ENCODE results near the gene HPS3. TPM values are rescaled to one million over a fixed set of nuclear protein-coding genes. Genes with fewer than 3 reads are reported as not detected.
A peak's percentile ranks its signal among the peaks of the same experiment; 100 is the strongest.

The HPS3 gene
- total RNA-seq, 2 experiments from 2014 or later = 11.5 to 13.5 TPM

DNA sequence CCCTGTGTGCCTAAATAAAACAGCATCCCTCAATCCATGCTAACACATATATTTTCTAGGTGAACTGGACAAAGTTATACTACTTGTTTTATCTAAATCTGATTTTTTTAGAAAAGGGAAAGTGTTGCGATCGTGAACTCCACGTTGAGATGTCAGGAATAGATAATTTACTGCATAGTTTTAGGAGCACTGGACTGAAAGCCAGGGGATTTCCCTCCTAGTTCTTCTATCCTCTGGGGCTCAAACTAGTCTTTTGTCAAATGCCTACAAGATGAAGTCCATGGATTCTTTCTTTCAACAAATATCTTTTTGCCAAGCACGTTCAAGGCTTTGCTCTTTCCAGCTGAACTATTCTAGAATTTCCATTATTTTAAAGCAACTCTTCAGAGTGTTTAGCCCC is 617 bp upstream of the HPS3 start:
- CTCF ChIA-PET = interaction anchor here (4.4 kb wide), 1 partner anchor 8 kb away, joined by 30 read pairs; no protein-coding TSS in a partner anchor
- Mint-ChIP-seq H3K4me3 (peak overlapping the region; percentile 82), H3K36me3 (ENCODE audit: low read depth) (peaks cover 2% of the 10 kb centered on the region), H3K9me3 (no peaks in the 10 kb centered on the region), H3K27me3 (ENCODE audit: low read depth) (peaks cover 4% of the 10 kb centered on the region), H3K27ac (peak overlapping the region; percentile 9), H3K4me1 (ENCODE audit: low read depth) (peaks cover 29% of the 10 kb centered on the region)
- intact Hi-C loops (cut with micrococcal nuclease) = loop anchor here (1.0 to 5.0 kb wide), 6 partner anchors 43 to 683 kb away; partner anchors contain the start of genes COMMD2, GYG1 and HLTF
- no peak for DNase-seq

DNA sequence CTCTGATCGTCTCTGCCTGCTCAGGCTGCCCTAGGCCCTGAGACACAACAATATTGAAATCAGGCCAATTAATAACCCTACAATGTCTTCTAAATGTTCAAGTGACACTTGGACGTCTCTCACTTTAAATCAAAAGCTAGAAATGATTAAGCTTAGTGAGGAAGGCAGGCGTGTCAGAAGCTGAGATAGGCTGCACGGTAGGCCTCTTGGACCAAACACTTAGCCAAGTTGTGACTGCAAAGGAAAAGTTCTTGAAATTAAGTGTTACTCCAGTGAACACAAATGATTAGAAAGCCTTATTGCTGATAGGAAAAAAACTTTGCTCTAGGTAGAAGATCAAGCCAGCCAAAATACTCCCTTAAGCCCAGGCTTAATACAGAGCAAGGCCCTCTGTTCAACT is 2.2 kb downstream of the HPS3 start:
- Mint-ChIP-seq H3K36me3 (ENCODE audit: low read depth) (peaks cover 2% of the 10 kb centered on the region), H3K9me3 (no peaks in the 10 kb centered on the region), H3K4me3 (peak overlapping the region; percentile 10), H3K27me3 (ENCODE audit: low read depth) (no peaks in the 10 kb centered on the region), H3K4me1 (ENCODE audit: low read depth) (peaks cover 29% of the 10 kb centered on the region), H3K27ac (no peak overlapping the region)
- DNase-seq = no peak
- CTCF ChIA-PET = interaction anchor here (1.4 to 4.4 kb wide), 2 partner anchors 11 to 176 kb away, joined by 3 to 30 read pairs; no protein-coding TSS in a partner anchor
- intact Hi-C loops (cut with micrococcal nuclease) = no loop called here

- DNase-seq = no peak
- CTCF ChIA-PET = interaction anchor here (0.7 to 0.9 kb wide), 2 partner anchors 9 to 200 kb away, joined by 3 read pairs; no protein-coding TSS in a partner anchor
- H3K4me3 Mint-ChIP-seq = no peak overlapping the region
- intact Hi-C loops (cut with micrococcal nuclease) = no loop called here
- no peaks in the 10 kb centered on the region for H3K27me3 Mint-ChIP-seq (ENCODE audit: low read depth)
- H3K9me3 Mint-ChIP-seq = no peaks in the 10 kb centered on the region
- H3K36me3 Mint-ChIP-seq (ENCODE audit: low read depth) = peaks cover 2% of the 10 kb centered on the region
- H3K27ac Mint-ChIP-seq = no peak overlapping the region
- H3K4me1 Mint-ChIP-seq (ENCODE audit: low read depth) = peaks cover 27% of the 10 kb centered on the region
These were observed 5.1 kb downstream of the HPS3 start for GRCh38 chr3:149134575-149134974.

DNA sequence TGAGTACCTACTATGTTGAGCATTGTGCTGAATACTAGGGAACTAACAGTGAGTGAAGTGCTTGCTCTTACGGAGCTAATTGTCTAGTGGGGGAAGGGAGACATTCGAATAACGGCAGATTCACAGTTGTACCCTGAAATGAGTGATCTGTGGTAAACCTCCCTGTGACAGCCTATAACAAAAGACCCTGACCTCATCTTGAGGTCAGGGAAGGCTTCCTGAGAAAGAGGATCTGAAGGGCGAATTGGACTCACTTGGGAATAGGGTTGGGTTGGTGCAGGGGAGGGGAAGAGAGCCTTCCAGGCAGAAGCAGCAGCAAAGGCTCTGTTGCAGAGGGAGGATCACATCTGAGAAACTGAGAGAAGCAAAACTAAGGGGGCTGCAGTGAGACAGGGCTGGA is 13.2 kb downstream of the HPS3 start:
- H3K9me3 Mint-ChIP-seq = no peaks in the 10 kb centered on the region
- CTCF ChIA-PET = interaction anchor here (1.6 kb wide), 1 partner anchor 23 kb away, joined by 3 read pairs; no protein-coding TSS in a partner anchor
- intact Hi-C loops (cut with micrococcal nuclease) = no loop called here
- H3K27me3 Mint-ChIP-seq (ENCODE audit: low read depth) = no peaks in the 10 kb centered on the region
- no peak overlapping the region for H3K27ac Mint-ChIP-seq
- peaks cover 9% of the 10 kb centered on the region for H3K36me3 Mint-ChIP-seq (ENCODE audit: low read depth)
- no peaks in the 10 kb centered on the region for H3K4me1 Mint-ChIP-seq (ENCODE audit: low read depth)
- DNase-seq = no peak
- H3K4me3 Mint-ChIP-seq = no peak overlapping the region

GRCh38 chr3:149145356-149145755 is 15.9 kb downstream of the HPS3 start:
- H3K4me1 Mint-ChIP-seq (ENCODE audit: low read depth) = no peaks in the 10 kb centered on the region
- no peak for DNase-seq
- CTCF ChIA-PET = no interaction called here
- H3K27me3 Mint-ChIP-seq (ENCODE audit: low read depth) = no peaks in the 10 kb centered on the region
- no peak overlapping the region for H3K4me3 Mint-ChIP-seq
- intact Hi-C loops (cut with micrococcal nuclease) = no loop called here
- H3K36me3 Mint-ChIP-seq (ENCODE audit: low read depth) = peaks cover 16% of the 10 kb centered on the region
- H3K9me3 Mint-ChIP-seq = no peaks in the 10 kb centered on the region
- no peak overlapping the region for H3K27ac Mint-ChIP-seq

- CTCF ChIA-PET = interaction anchor here (1.6 kb wide), 1 partner anchor 26 kb away, joined by 4 read pairs; no protein-coding TSS in a partner anchor
- intact Hi-C loops (cut with micrococcal nuclease) = no loop called here
- H3K4me1 Mint-ChIP-seq (ENCODE audit: low read depth) = no peaks in the 10 kb centered on the region
- peaks cover 16% of the 10 kb centered on the region for H3K36me3 Mint-ChIP-seq (ENCODE audit: low read depth)
- H3K27ac Mint-ChIP-seq = no peak overlapping the region
- H3K4me3 Mint-ChIP-seq = no peak overlapping the region
- H3K27me3 Mint-ChIP-seq (ENCODE audit: low read depth) = no peaks in the 10 kb centered on the region
- H3K9me3 Mint-ChIP-seq = no peaks in the 10 kb centered on the region
- no peak for DNase-seq
These were observed 16.5 kb downstream of the HPS3 start for GRCh38 chr3:149145974-149146373.

DNA sequence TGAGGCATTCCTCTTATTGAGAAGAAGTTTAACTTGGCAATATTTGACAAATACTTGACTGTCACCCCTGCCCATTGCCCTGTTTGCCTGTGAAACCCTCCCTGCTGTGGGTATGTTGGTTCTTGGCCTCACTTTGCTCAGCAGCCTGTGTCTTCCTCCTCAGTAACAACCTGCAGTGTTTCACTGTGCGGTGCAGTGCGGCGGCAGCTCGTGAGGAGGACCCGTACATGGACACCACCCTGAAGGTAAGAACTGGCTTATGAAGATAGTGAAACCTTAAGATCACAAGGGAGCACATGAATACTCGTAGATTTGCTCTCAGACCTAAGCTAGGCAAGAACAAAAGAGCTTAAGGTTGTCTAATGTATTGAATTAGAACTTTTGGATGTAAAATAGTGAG is 21.0 kb downstream of the HPS3 start:
- intact Hi-C loops (cut with micrococcal nuclease) = loop anchor here (2.0 kb wide), 1 partner anchor 14 kb away; no protein-coding TSS in a partner anchor
- Mint-ChIP-seq H3K36me3 (ENCODE audit: low read depth) (peaks cover 20% of the 10 kb centered on the region), H3K4me1 (ENCODE audit: low read depth) (peaks cover 5% of the 10 kb centered on the region), H3K27me3 (ENCODE audit: low read depth) (no peaks in the 10 kb centered on the region), H3K4me3 (no peak overlapping the region), H3K9me3 (no peaks in the 10 kb centered on the region), H3K27ac (no peak overlapping the region)
- CTCF ChIA-PET = interaction anchor here (0.6 kb wide), 2 partner anchors 31 to 124 kb away, joined by 3 to 5 read pairs; no protein-coding TSS in a partner anchor
- no peak for DNase-seq

DNA sequence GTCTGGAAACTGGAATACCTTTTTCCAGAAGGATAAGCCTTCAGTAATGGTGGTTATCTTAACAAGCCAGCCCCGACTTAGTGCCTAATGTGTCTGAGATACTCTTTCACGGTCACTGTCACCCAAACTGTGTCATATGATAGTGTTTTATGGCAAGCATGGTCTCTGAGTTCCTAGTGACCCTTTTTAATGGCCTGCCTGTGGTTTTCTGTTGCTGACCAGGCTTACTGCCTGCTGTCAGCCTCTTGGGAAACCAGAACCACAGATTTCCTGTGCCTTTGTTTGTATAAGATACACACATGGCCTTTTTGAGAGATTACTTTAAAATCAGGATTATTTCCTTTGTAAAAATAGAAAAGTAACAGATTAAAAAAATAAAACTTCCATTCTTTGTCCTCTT is 22.4 kb downstream of the HPS3 start:
- Mint-ChIP-seq H3K27me3 (ENCODE audit: low read depth) (no peaks in the 10 kb centered on the region), H3K36me3 (ENCODE audit: low read depth) (peaks cover 22% of the 10 kb centered on the region), H3K9me3 (no peaks in the 10 kb centered on the region), H3K27ac (no peak overlapping the region), H3K4me1 (ENCODE audit: low read depth) (peaks cover 5% of the 10 kb centered on the region), H3K4me3 (no peak overlapping the region)
- intact Hi-C loops (cut with micrococcal nuclease) = loop anchor here (2.0 kb wide), 1 partner anchor 15 kb away; no protein-coding TSS in a partner anchor
- no peak for DNase-seq
- CTCF ChIA-PET = interaction anchor here (0.9 kb wide), 1 partner anchor 21 kb away, joined by 3 read pairs; no protein-coding TSS in a partner anchor

GRCh38 chr3:149152420-149152819 is 23.0 kb downstream of the HPS3 start:
- H3K36me3 Mint-ChIP-seq (ENCODE audit: low read depth) = peaks cover 22% of the 10 kb centered on the region
- H3K4me3 Mint-ChIP-seq = no peak overlapping the region
- intact Hi-C loops (cut with micrococcal nuclease) = no loop called here
- peaks cover 5% of the 10 kb centered on the region for H3K4me1 Mint-ChIP-seq (ENCODE audit: low read depth)
- CTCF ChIA-PET = no interaction called here
- peak; percentile 21 for DNase-seq
- no peaks in the 10 kb centered on the region for H3K9me3 Mint-ChIP-seq
- H3K27me3 Mint-ChIP-seq (ENCODE audit: low read depth) = no peaks in the 10 kb centered on the region
- H3K27ac Mint-ChIP-seq = no peak overlapping the region

- H3K9me3 Mint-ChIP-seq = no peaks in the 10 kb centered on the region
- no peak overlapping the region for H3K4me3 Mint-ChIP-seq
- H3K4me1 Mint-ChIP-seq (ENCODE audit: low read depth) = peaks cover 5% of the 10 kb centered on the region
- CTCF ChIA-PET = no interaction called here
- no peaks in the 10 kb centered on the region for H3K27me3 Mint-ChIP-seq (ENCODE audit: low read depth)
- no peak overlapping the region for H3K27ac Mint-ChIP-seq
- no peak for DNase-seq
- intact Hi-C loops (cut with micrococcal nuclease) = no loop called here
- H3K36me3 Mint-ChIP-seq (ENCODE audit: low read depth) = peaks cover 22% of the 10 kb centered on the region
These were observed 24.0 kb downstream of the HPS3 start for GRCh38 chr3:149153402-149153801.

GRCh38 chr3:149160754-149161300 is 31.4 kb downstream of the HPS3 start:
- no peaks in the 10 kb centered on the region for H3K27me3 Mint-ChIP-seq (ENCODE audit: low read depth)
- H3K27ac Mint-ChIP-seq = no peak overlapping the region

GRCh38 chr3:149162007-149162406 is 32.6 kb downstream of the HPS3 start:
- H3K36me3 Mint-ChIP-seq (ENCODE audit: low read depth) = peaks cover 22% of the 10 kb centered on the region
- H3K27me3 Mint-ChIP-seq (ENCODE audit: low read depth) = no peaks in the 10 kb centered on the region
- CTCF ChIA-PET = no interaction called here
- intact Hi-C loops (cut with micrococcal nuclease) = no loop called here
- no peak for DNase-seq
- no peak overlapping the region for H3K27ac Mint-ChIP-seq
- H3K4me1 Mint-ChIP-seq (ENCODE audit: low read depth) = no peaks in the 10 kb centered on the region
- H3K4me3 Mint-ChIP-seq = no peak overlapping the region
- H3K9me3 Mint-ChIP-seq = no peaks in the 10 kb centered on the region

More at GRCh38 chr3:149160754-149161300, 31.4 kb downstream of the HPS3 start:
- Mint-ChIP-seq H3K4me3 (no peak overlapping the region), H3K36me3 (ENCODE audit: low read depth) (peaks cover 22% of the 10 kb centered on the region), H3K9me3 (no peaks in the 10 kb centered on the region), H3K4me1 (ENCODE audit: low read depth) (no peaks in the 10 kb centered on the region)
- no peak for DNase-seq
- intact Hi-C loops (cut with micrococcal nuclease) = no loop called here
- CTCF ChIA-PET = interaction anchor here (0.6 kb wide), 1 partner anchor 21 kb away, joined by 3 read pairs; no protein-coding TSS in a partner anchor

- no peak overlapping the region for H3K27ac Mint-ChIP-seq
- peaks cover 26% of the 10 kb centered on the region for H3K36me3 Mint-ChIP-seq (ENCODE audit: low read depth)
- no peaks in the 10 kb centered on the region for H3K9me3 Mint-ChIP-seq
- DNase-seq = no peak
- no peaks in the 10 kb centered on the region for H3K27me3 Mint-ChIP-seq (ENCODE audit: low read depth)
- no peak overlapping the region for H3K4me3 Mint-ChIP-seq
- intact Hi-C loops (cut with micrococcal nuclease) = no loop called here
- CTCF ChIA-PET = interaction anchor here (1.1 to 1.4 kb wide), 2 partner anchors 98 to 208 kb away, joined by 4 read pairs; no protein-coding TSS in a partner anchor
- H3K4me1 Mint-ChIP-seq (ENCODE audit: low read depth) = no peaks in the 10 kb centered on the region
These were observed 33.6 kb downstream of the HPS3 start for GRCh38 chr3:149163066-149163465.
